Measurements from ENCODE around the gene METTL3.
"Not testable (repeated sequence)": the region's sequence is repeated elsewhere in the genome, so short reads cannot be mapped to it uniquely, and the experiment has no call there.

METTL3 gene

GRCh38 chr14:21510735-21511657 is at the start of gene METTL3:
Gene METTL3, minus strand, starts transcription at chr14:21511340. Its CDS starts 117 bp downstream, at chr14:21511223.
- DNase-seq = peak; percentile 93 to 99 (median 96)
- intact Hi-C loops (cut with DNase I) = loop anchor here (1.0 to 5.0 kb wide), 3 partner anchors 34 to 439 kb away; partner anchors contain the start of genes ARHGEF40, CHD8 and TOX4

- no peak for DNase-seq
- intact Hi-C loops (cut with DNase I) = loop anchor here (5.0 kb wide), 1 partner anchor 121 kb away; no protein-coding TSS in a partner anchor
Observed at GRCh38 chr14:21558703-21559170, 47.6 kb upstream of the METTL3 start.

GRCh38 chr14:21557084-21557901 is 46.2 kb upstream of the METTL3 start:
- peak; percentile 22 to 89 (median 61) for DNase-seq
- intact Hi-C loops (cut with DNase I) = loop anchor here (1.0 to 5.0 kb wide), 4 partner anchors 18 to 120 kb away; partner anchors contain the start of gene SALL2

- DNase-seq = no peak
- intact Hi-C loops (cut with DNase I) = loop anchor here (1.0 to 5.0 kb wide), 4 partner anchors 17 to 119 kb away; partner anchors contain the start of gene SALL2
Observed at GRCh38 chr14:21556378-21557083, 45.4 kb upstream of the METTL3 start.

- intact Hi-C loops (cut with DNase I) = no loop called here
- no peak for DNase-seq
Observed at GRCh38 chr14:21553266-21553665, 42.1 kb upstream of the METTL3 start.

GRCh38 chr14:21544588-21544987 is 33.4 kb upstream of the METTL3 start:
- DNase-seq; intact Hi-C loops (cut with DNase I): not testable (repeated sequence)

- intact Hi-C loops (cut with DNase I) = no loop called here
- DNase-seq = no peak
Observed at GRCh38 chr14:21543963-21544362, 32.8 kb upstream of the METTL3 start.

GRCh38 chr14:21543521-21543960 is 32.4 kb upstream of the METTL3 start:
- intact Hi-C loops (cut with DNase I) = no loop called here
- no peak for DNase-seq

- intact Hi-C loops (cut with DNase I) = no loop called here
- no peak for DNase-seq
Observed at GRCh38 chr14:21541413-21542074, 30.4 kb upstream of the METTL3 start.

- intact Hi-C loops (cut with DNase I) = loop anchor here (1.0 kb wide), 1 partner anchor 18 kb away; no protein-coding TSS in a partner anchor
- DNase-seq = no peak
Observed at GRCh38 chr14:21539189-21539940, 28.2 kb upstream of the METTL3 start.

- intact Hi-C loops (cut with DNase I) = no loop called here
- no peak for DNase-seq
Observed at GRCh38 chr14:21537090-21537424, 25.9 kb upstream of the METTL3 start.

GRCh38 chr14:21536418-21537089 is 25.4 kb upstream of the METTL3 start:
- intact Hi-C loops (cut with DNase I) = no loop called here
- DNase-seq = no peak

GRCh38 chr14:21535545-21536417 is 24.6 kb upstream of the METTL3 start:
- intact Hi-C loops (cut with DNase I) = no loop called here
- DNase-seq = no peak

GRCh38 chr14:21534576-21534975 is 23.4 kb upstream of the METTL3 start:
- intact Hi-C loops (cut with DNase I) = no loop called here

GRCh38 chr14:21533294-21533693 is 22.2 kb upstream of the METTL3 start:
- DNase-seq = no peak
- intact Hi-C loops (cut with DNase I) = no loop called here

More at GRCh38 chr14:21534576-21534975, 23.4 kb upstream of the METTL3 start:
- no peak for DNase-seq

- DNase-seq = no peak
- intact Hi-C loops (cut with DNase I) = no loop called here
Observed at GRCh38 chr14:21529515-21529914, 18.4 kb upstream of the METTL3 start.
